NCI-H146 treated with DMSO at 0.1 percent for 48 hours (cell line): ENCODE data around the gene URI1.
"Not testable (repeated sequence)": the region's sequence is repeated elsewhere in the genome, so short reads cannot be mapped to it uniquely, and the experiment has no call there.

ENCODE experiments used
- DNase-seq: peaks from one replicate; lab custom pipeline; 2025; ENCODE audit not compliant: unreplicated experiment; lab: John Stamatoyannopoulos, UW

The URI1 gene

GRCh38 chr19:30017172-30017571, 75.1 kb downstream of the URI1 start:
- DNase-seq, result no peak

- DNase-seq, result no peak
Observed at GRCh38 chr19:30020189-30020588, 78.2 kb downstream of the URI1 start.

- DNase-seq, result no peak
Observed at GRCh38 chr19:30022659-30023058, 80.6 kb downstream of the URI1 start.

GRCh38 chr19:30023330-30023729, 81.3 kb downstream of the URI1 start:
- DNase-seq, result no peak

- DNase-seq, result no peak
Observed at GRCh38 chr19:30024091-30024490, 82.1 kb downstream of the URI1 start.

GRCh38 chr19:30026933-30027332, 84.9 kb downstream of the URI1 start:
- no peak for DNase-seq

GRCh38 chr19:30028118-30028991, 86.3 kb downstream of the URI1 start:
- DNase-seq, result no peak

GRCh38 chr19:30028992-30029343, 86.9 kb downstream of the URI1 start:
- no peak for DNase-seq

- DNase-seq, result no peak
Observed at GRCh38 chr19:30029721-30030510, 87.9 kb downstream of the URI1 start.

- no peak for DNase-seq
Observed at GRCh38 chr19:30034321-30034720, 92.3 kb downstream of the URI1 start.

- DNase-seq, result no peak
Observed at GRCh38 chr19:30036154-30037129, 94.4 kb downstream of the URI1 start.

GRCh38 chr19:30037835-30038234, 95.8 kb downstream of the URI1 start:
- DNase-seq, result no peak

GRCh38 chr19:30041931-30042330, 99.9 kb downstream of the URI1 start:
- DNase-seq, result not testable (repeated sequence)

- not testable (repeated sequence) for DNase-seq
Observed at GRCh38 chr19:30043008-30043407, 101.0 kb downstream of the URI1 start.

GRCh38 chr19:30044273-30045248, 102.5 kb downstream of the URI1 start:
- no peak for DNase-seq

GRCh38 chr19:30046522-30046921, 104.5 kb downstream of the URI1 start:
- DNase-seq, result no peak

GRCh38 chr19:30047432-30047831, 105.4 kb downstream of the URI1 start:
- no peak for DNase-seq

GRCh38 chr19:30049226-30049625, 107.2 kb downstream of the URI1 start:
- DNase-seq, result no peak

- no peak for DNase-seq
Observed at GRCh38 chr19:30049846-30050667, 108.0 kb downstream of the URI1 start.
